KMS-11 (cell line): Measurements from ENCODE around the gene MS4A4E.

Source experiments
- H2AFZ ChIP-seq: fragments of 200-600 bp; sonication (generic); 2 replicates; pipeline ENCODE4 v1.6.1; 2016; ENCODE audit warnings: antibody characterized with exemption, mixed run types, low read depth
- H3K27ac ChIP-seq: fragments of 200-600 bp; sonication (generic); 2 replicates; pipeline ENCODE4 v1.6.1; 2016; ENCODE audit warnings: mild to moderate bottlenecking, mixed run types
- H3K27me3 ChIP-seq: fragments of 200-600 bp; sonication (generic); 2 replicates; pipeline ENCODE4 v1.6.1; 2017; ENCODE audit warnings: mild to moderate bottlenecking, low read depth, mixed run types, moderate library complexity; ENCODE audit not compliant: insufficient read depth
- H3K36me3 ChIP-seq: fragments of 200-600 bp; sonication (generic); 2 replicates; pipeline ENCODE4 v1.6.1; 2017; ENCODE audit warnings: mild to moderate bottlenecking, mixed run types; ENCODE audit not compliant: insufficient read depth
- H3K4me1 ChIP-seq: fragments of 200-600 bp; sonication (generic); 2 replicates; pipeline ENCODE4 v1.6.1; 2016; ENCODE audit warnings: mild to moderate bottlenecking, low read depth, mixed run types; ENCODE audit not compliant: poor library complexity, severe bottlenecking
- H3K4me2 ChIP-seq: fragments of 200-600 bp; sonication (generic); 2 replicates; pipeline ENCODE4 v1.7.0; 2016; ENCODE audit warnings: mild to moderate bottlenecking, mixed run types
- H3K4me3 ChIP-seq: fragments of 200-600 bp; sonication (generic); IDR thresholded peaks from 2 replicates; pipeline ENCODE4 v1.6.1; 2017; ENCODE audit warnings: low read depth, low read length, mixed read lengths; ENCODE audit not compliant: insufficient read depth
- H3K79me2 ChIP-seq: fragments of 200-600 bp; sonication (generic); 2 replicates; pipeline ENCODE4 v1.6.1; 2016; ENCODE audit warnings: low read depth, mixed run types; ENCODE audit not compliant: insufficient read depth
- H3K9ac ChIP-seq: fragments of 200-600 bp; sonication (generic); 2 replicates; pipeline ENCODE4 v1.6.1; 2016; ENCODE audit warnings: mild to moderate bottlenecking, mixed run types
- H4K20me1 ChIP-seq: fragments of 200-600 bp; sonication (generic); 2 replicates; pipeline ENCODE4 v1.6.1; 2016; ENCODE audit warnings: mild to moderate bottlenecking, mixed run types; ENCODE audit not compliant: insufficient read depth
- TF ChIP-seq, protein P1 (sequence below): fragments of 200-600 bp; sonication (generic); conservative IDR thresholded peaks from 2 replicates; pipeline ENCODE4 v1.6.1; 2017; ENCODE audit warnings: low read depth, mild to moderate bottlenecking, antibody characterized with exemption, low read length, moderate library complexity, mixed read lengths

MS4A4E gene

GRCh38 chr11:60184824-60185511 lies 58.0 kb downstream of the MS4A4E start:
- no peak overlapping the region for H3K27ac ChIP-seq
- no peaks in the 10 kb centered on the region for H3K4me1 ChIP-seq
- TF ChIP-seq, protein P1, sequence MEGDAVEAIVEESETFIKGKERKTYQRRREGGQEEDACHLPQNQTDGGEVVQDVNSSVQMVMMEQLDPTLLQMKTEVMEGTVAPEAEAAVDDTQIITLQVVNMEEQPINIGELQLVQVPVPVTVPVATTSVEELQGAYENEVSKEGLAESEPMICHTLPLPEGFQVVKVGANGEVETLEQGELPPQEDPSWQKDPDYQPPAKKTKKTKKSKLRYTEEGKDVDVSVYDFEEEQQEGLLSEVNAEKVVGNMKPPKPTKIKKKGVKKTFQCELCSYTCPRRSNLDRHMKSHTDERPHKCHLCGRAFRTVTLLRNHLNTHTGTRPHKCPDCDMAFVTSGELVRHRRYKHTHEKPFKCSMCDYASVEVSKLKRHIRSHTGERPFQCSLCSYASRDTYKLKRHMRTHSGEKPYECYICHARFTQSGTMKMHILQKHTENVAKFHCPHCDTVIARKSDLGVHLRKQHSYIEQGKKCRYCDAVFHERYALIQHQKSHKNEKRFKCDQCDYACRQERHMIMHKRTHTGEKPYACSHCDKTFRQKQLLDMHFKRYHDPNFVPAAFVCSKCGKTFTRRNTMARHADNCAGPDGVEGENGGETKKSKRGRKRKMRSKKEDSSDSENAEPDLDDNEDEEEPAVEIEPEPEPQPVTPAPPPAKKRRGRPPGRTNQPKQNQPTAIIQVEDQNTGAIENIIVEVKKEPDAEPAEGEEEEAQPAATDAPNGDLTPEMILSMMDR: no peak
- no peak overlapping the region for H3K4me2 ChIP-seq
- H3K79me2 ChIP-seq: no peaks in the 10 kb centered on the region
- no peaks in the 10 kb centered on the region for H3K27me3 ChIP-seq
- no peaks in the 10 kb centered on the region for H3K36me3 ChIP-seq
- no peaks in the 10 kb centered on the region for H4K20me1 ChIP-seq
- H2AFZ ChIP-seq: no peak overlapping the region
- no peak overlapping the region for H3K9ac ChIP-seq
- no peak overlapping the region for H3K4me3 ChIP-seq

DNA sequence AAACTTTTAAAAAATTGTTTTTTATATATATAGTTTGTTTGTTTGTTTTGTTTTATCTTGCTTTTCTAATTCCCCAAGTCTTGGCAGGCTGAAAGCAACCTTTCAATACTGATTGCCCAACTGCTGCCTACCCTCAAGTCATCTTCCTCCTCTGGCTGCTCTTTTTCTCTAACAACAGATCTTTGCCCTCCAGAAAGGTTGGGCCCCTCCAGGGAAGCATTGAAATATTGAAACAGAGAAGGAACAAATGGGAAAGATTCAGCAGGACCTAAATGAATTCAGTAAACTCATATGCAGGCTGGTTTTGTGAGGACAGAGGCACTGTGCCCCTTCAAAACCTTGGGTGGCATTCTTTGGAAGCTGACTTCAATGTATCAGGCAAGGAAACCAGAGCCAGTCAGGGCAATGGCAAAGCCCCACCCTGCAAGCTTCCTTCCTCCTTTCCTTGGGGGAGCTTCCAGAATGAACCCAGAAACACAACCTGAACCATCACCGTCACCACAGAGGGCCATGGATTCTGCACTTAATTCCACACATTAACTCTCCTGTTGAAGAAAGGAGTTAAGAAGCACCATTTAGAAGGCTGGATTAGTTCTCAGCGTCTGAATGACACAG lies 59.2 kb downstream of the MS4A4E start:
- no peak overlapping the region for H3K27ac ChIP-seq
- H3K4me3 ChIP-seq: no peak overlapping the region
- H3K36me3 ChIP-seq: no peaks in the 10 kb centered on the region
- no peak overlapping the region for H3K4me2 ChIP-seq
- H2AFZ ChIP-seq: no peak overlapping the region
- TF ChIP-seq, protein P1: no peak
- H3K4me1 ChIP-seq: no peaks in the 10 kb centered on the region
- H3K9ac ChIP-seq: no peak overlapping the region
- no peaks in the 10 kb centered on the region for H3K27me3 ChIP-seq
- H3K79me2 ChIP-seq: no peaks in the 10 kb centered on the region
- no peaks in the 10 kb centered on the region for H4K20me1 ChIP-seq

GRCh38 chr11:60182541-60183330 lies 60.2 kb downstream of the MS4A4E start, which contains the start of gene MS4A6A:
MS4A6A (minus strand) TSS chr11:60183083; CDS start chr11:60181727, 1,356 bp downstream.
- no peaks in the 10 kb centered on the region for H3K79me2 ChIP-seq
- no peaks in the 10 kb centered on the region for H4K20me1 ChIP-seq
- TF ChIP-seq, protein P1: no peak
- no peak within 1 kb of the TSS for H3K4me2 ChIP-seq
- H3K9ac ChIP-seq: no peak within 1 kb of the TSS
- H3K27me3 ChIP-seq: no peaks in the 10 kb centered on the region
- no peak within 1 kb of the TSS for H3K27ac ChIP-seq
- H3K4me3 ChIP-seq: no peak within 1 kb of the TSS
- no peaks in the 10 kb centered on the region for H3K36me3 ChIP-seq
- H2AFZ ChIP-seq: no peak within 1 kb of the TSS
- H3K4me1 ChIP-seq: no peaks in the 10 kb centered on the region

DNA sequence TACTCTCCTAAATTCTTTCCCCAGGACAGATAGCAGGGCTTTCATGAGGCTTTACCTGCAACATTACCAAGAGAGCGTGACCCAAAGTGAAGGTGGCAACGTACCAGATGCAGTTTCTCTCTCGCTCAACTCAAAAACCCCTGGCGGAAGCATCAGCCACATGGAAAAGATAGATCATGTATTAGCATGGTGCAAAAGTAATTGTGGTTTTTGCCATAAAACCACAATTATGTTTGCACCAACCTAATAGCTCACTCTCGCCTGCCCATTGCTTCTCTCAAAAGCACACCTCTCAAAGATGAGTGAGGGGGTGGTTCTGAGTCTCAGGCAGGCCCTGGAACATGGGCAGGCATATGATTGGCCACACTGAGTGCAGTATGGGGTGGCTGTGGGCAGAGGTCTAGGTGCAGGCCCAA lies 67.1 kb downstream of the MS4A4E start:
- Histone ChIP-seq H3K27me3 (no peaks in the 10 kb centered on the region), H2AFZ (no peak overlapping the region), H3K4me2 (no peak overlapping the region), H3K4me3 (no peak overlapping the region), H3K9ac (no peak overlapping the region), H3K4me1 (no peaks in the 10 kb centered on the region), H3K27ac (no peak overlapping the region), H4K20me1 (no peaks in the 10 kb centered on the region), H3K79me2 (no peaks in the 10 kb centered on the region), H3K36me3 (no peaks in the 10 kb centered on the region)
- TF ChIP-seq, protein P1: no peak
